Choroid plexus epithelial cell (primary cell): ENCODE measurements around the gene PPP4R2.

Experiments used
- DNase-seq: peaks from one replicate; pipeline ENCODE4 v3.0.0-alpha.2; 2010; ENCODE audit warnings: low read depth
- H3K4me3 ChIP-seq: 2 replicates; pipeline ENCODE4 v1.5.1; 2011; ENCODE audit warnings: low read depth, mild to moderate bottlenecking, control low read depth, low read length, moderate library complexity
- CTCF ChIP-seq: conservative IDR thresholded peaks from 2 replicates; pipeline ENCODE4 v1.5.1; 2011; ENCODE audit warnings: low read depth, mild to moderate bottlenecking, control low read depth, inconsistent platforms, low read length, moderate library complexity

PPP4R2 gene

GRCh38 chr3:73094951-73095350 is 98.3 kb downstream of the PPP4R2 start:
- no peak for DNase-seq
- no peak overlapping the region for H3K4me3 ChIP-seq

DNA sequence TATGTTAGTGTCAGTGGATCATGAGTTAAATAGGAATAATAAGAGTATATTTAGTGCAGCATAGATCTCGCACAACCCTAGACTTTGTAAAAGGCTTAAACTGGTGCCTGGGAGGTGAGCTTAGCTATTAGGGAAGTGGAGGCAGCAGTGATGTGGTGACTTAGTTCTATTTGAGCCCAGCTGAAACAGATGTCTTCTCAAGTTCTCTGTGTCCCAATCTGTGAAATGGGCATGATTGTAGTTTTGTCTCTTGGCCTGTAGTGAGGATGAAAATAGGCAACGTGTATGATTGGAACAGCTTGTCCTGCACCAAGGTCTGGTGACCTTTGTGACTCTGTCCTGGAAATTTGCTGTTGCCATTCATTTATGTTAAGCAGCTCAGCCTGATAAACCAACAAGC is 99.6 kb downstream of the PPP4R2 start:
- TF ChIP-seq CTCF, result no peak
- H3K4me3 ChIP-seq, result no peak overlapping the region
- DNase-seq, result no peak

More at GRCh38 chr3:73094951-73095350, 98.3 kb downstream of the PPP4R2 start:
- TF ChIP-seq CTCF, result no peak

DNA sequence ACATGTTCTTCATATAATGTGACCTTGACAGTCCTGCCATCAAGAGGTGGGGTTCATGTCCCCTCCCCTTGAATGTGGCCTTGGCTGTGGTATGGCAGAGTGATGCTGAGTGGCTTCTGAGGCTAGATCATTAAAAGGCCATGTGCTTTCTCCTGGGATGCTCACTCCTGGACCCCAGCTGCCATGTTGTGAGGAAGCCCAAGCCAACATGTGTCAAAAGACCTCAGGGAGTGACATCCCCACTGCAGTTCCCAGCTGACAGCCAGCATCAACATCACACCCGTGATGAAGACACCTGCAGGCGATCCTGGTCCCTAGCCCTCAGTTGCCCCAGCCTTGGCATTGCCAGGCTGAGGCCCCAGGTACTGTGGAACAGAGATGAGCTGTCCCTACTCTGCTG is 101.4 kb downstream of the PPP4R2 start:
- no peak overlapping the region for H3K4me3 ChIP-seq
- no peak for TF ChIP-seq CTCF
- no peak for DNase-seq

- H3K4me3 ChIP-seq, result no peak overlapping the region
- no peak for TF ChIP-seq CTCF
- DNase-seq, result no peak
Observed at GRCh38 chr3:73098873-73099272, 102.3 kb downstream of the PPP4R2 start.

- DNase-seq, result peak; percentile 88
- H3K4me3 ChIP-seq, result no peak overlapping the region
- peak; percentile 97 for TF ChIP-seq CTCF
Observed at GRCh38 chr3:73100741-73101559, 104.3 kb downstream of the PPP4R2 start.

- DNase-seq, result no peak
- no peak overlapping the region for H3K4me3 ChIP-seq
- no peak for TF ChIP-seq CTCF
Observed at GRCh38 chr3:73101881-73102280, 105.3 kb downstream of the PPP4R2 start.

- no peak for DNase-seq
- H3K4me3 ChIP-seq, result no peak overlapping the region
- TF ChIP-seq CTCF, result no peak
Observed at GRCh38 chr3:73107215-73107614, 110.6 kb downstream of the PPP4R2 start.
